Activated T-helper 2 cell treated with anti-CD3 and anti-CD28 coated beads, Interferon-gamma antibody, Interleukin-2, Interleukin-4, amounts not matched to agents 10 μg/mL and 5 μg/mL and 100 μg/mL, durations not matched to agents 14 hours and 24 hours and 36 hours (primary cell): Measurements from ENCODE around the gene SNED1. TPM values are rescaled to one million over a fixed set of nuclear protein-coding genes. Genes with fewer than 3 reads are reported as not detected.

ENCODE experiments used
- DNase-seq: peaks from one replicate; pipeline ENCODE4 v3.0.0; 2021; ENCODE audit warnings: low spot score
- H3K27ac Mint-ChIP-seq: one replicate; pipeline ENCODE4 v1.8.0; 2021; ENCODE audit warnings: mixed read lengths
- H3K27me3 Mint-ChIP-seq: one replicate; pipeline ENCODE4 v1.8.0; 2021; ENCODE audit warnings: low read depth, mixed read lengths
- H3K36me3 Mint-ChIP-seq: one replicate; pipeline ENCODE4 v1.8.0; 2021; ENCODE audit warnings: low read depth, mixed read lengths
- H3K4me1 Mint-ChIP-seq: one replicate; pipeline ENCODE4 v1.8.0; 2021; ENCODE audit warnings: low read depth, mixed read lengths
- H3K4me3 Mint-ChIP-seq: one replicate; pipeline ENCODE4 v1.8.0; 2021; ENCODE audit warnings: low read depth, mild to moderate bottlenecking, moderate library complexity, mixed read lengths
- H3K9me3 Mint-ChIP-seq: one replicate; pipeline ENCODE4 v1.8.0; 2021; ENCODE audit warnings: mixed read lengths
- intact Hi-C: fragments of 100-400 bp; cut with micrococcal nuclease; formaldehyde crosslinking; loops from one replicate; pipeline ENCODE4 v1.15.1; 2023
- total RNA-seq: library from RNA; stranded (reverse); gene quantifications from 2 replicates; pipeline ENCODE4 v1.2.3, GENCODE V29; 2022

Gene SNED1
- total RNA-seq, 1 donor from 2014 or later = 1.5 TPM

DNA sequence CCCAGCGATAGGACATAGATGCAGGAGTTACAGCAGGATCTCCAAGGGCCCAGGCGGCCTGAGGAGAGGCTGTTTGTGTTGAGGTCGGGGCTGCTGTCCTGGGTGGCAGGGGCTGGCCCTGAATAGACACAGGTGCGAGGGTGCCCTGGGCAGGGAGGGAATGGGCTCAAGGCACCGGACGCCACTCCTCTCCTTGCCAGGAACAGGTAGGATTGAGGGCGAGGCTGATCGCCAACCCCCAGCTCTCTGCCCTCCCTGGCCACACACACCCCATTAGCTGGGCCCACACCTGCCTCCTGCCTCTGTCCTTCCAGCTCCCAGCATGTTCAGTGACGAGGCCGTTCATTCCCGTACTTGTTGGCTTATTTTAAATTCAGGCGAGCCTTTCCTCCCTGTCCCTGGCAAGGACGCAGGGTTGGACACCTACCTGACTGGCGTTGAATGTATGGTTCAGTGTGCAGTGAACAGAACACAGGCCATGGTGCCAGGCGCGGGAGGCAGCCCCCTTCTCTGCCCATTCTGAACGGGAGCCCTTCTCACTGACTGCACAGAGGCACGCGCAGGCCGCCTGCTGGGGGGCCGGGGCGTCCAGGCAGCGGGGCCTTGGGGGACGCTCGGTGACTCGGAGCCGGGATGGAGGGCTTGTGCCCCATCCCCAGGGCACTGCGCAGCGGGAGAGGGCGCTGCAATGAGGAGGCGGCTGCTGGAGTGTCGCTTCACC, 41.3 kb upstream of the SNED1 start:
- Mint-ChIP-seq H3K36me3 (no peaks in the 10 kb centered on the region), H3K27ac (no peak overlapping the region)
- no peak for DNase-seq

DNA sequence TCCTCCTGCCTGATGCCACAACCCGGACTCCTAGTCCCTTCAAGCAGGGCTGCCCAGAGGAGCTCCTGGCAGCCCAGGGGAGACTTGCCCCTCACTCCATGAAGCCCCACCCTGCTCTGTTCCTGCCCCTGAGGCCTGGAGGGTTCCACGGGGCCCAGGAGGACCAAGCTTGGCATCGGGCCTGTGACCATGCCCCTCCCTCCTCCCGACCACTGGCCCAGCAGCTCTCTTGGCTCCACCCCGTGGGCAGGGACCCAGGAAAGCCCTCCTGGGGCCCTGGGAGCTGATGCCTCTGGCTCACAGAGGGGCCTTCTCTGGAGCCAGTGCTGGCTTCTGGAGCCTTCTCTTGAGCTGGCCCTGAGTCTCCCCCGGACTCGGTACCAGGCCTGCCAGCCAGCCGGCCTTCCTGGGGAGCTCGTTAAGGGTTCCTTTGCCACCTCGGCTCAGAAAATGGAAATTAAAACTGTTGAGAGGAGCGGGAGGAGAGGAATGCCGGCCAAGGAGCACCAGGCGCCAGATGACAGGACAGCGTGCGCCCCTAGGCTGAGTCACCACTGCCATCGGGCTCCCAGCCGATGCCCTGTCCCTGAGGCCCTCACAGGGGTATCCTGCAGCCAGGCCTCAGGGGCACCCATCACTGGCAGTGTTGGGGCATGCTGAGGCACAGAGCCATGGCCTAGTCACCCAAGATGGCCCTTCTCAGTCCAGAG, 40.6 kb upstream of the SNED1 start:
- no peaks in the 10 kb centered on the region for H3K27me3 Mint-ChIP-seq
- H3K4me3 Mint-ChIP-seq = no peak overlapping the region
- no peak overlapping the region for H3K27ac Mint-ChIP-seq
- intact Hi-C loops = no loop called here
- no peaks in the 10 kb centered on the region for H3K4me1 Mint-ChIP-seq
- no peak for DNase-seq
- H3K36me3 Mint-ChIP-seq = no peaks in the 10 kb centered on the region
- H3K9me3 Mint-ChIP-seq = no peaks in the 10 kb centered on the region

More for the DNA sequence above, 41.3 kb upstream of the SNED1 start:
- H3K27me3 Mint-ChIP-seq = no peaks in the 10 kb centered on the region
- intact Hi-C loops = no loop called here
- H3K4me3 Mint-ChIP-seq = no peak overlapping the region
- no peaks in the 10 kb centered on the region for H3K9me3 Mint-ChIP-seq
- H3K4me1 Mint-ChIP-seq = no peaks in the 10 kb centered on the region

DNA sequence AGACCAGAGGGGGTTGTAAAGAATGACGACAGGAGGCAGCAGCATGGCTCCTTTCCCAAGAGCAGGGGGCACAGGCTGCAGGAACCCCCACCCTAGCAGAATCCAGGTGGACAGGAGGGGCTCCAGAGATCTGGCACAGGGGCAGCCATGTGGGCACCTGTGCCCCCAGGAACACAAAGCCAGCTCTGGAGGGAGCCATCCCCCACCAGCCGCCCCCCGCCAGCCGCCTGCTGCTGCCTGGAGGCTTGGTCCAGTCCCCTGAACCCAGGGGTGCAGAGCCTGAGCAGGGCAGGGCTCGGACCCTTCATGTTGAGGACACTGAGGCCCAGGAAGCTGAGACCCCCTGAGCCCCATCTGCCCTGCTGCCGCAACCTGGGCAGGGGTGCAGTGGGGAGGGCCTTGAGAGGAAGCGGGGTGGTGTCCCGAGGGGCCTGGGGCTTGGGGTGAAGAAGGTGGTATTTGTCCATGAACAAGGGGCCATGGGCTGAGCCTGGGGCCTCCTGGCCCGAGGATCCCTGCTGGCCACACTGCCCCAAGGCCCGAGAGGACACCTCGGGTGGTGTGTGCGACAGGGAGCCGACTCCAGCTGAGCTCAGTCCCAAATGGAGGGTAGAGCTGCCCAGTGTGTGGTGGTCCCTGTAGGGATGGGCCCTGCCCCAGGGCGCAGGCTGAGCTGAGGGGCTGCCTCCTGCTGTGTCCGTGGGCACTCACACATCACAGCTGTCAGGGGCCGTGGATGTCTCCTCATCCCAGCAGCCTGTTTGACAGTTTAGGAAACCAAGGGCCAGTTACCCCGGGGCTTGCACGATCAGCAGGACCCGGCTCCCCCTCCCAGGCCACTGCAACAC, 39.8 kb upstream of the SNED1 start:
- Mint-ChIP-seq H3K27me3 (no peaks in the 10 kb centered on the region), H3K9me3 (no peaks in the 10 kb centered on the region), H3K27ac (no peak overlapping the region), H3K4me3 (no peak overlapping the region), H3K4me1 (no peaks in the 10 kb centered on the region), H3K36me3 (no peaks in the 10 kb centered on the region)
- intact Hi-C loops = no loop called here
- DNase-seq = no peak

DNA sequence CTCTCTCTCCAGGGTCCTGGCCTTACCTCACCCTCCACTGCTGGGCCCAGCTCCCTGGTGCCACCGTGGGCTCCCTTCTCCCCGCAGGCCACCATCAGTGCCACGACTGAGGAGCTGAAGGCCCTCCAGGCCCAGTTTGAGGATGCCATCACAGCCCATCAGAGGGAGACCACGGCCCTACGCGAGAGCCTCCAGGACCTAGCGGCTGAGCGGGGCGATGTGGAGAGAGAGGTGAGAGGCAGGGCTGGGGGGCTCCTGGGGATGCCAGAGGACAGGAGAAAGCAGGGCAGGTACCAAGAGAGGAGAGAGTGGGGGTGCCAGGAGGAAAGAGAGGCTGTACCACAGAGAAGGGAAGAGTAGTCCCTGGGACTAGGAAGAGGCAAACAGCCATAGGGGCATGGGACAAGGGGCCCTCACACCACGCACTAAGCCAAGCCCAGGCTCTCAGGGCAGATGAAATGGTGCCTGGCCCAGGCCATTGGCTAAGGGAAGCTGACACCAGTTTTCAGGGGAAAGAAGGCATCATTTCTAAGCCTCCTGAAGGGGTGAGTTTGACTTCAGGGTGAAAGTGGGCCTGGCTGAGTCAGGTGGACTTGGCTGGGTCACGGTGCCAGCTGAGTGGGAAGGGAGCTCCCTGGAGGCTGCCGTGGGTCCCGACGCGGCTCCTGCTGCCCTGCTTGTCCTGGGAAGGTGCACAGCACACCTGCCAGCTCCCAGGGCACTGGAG, 39.0 kb upstream of the SNED1 start:
- Mint-ChIP-seq H3K27me3 (no peaks in the 10 kb centered on the region), H3K36me3 (no peaks in the 10 kb centered on the region)

DNA sequence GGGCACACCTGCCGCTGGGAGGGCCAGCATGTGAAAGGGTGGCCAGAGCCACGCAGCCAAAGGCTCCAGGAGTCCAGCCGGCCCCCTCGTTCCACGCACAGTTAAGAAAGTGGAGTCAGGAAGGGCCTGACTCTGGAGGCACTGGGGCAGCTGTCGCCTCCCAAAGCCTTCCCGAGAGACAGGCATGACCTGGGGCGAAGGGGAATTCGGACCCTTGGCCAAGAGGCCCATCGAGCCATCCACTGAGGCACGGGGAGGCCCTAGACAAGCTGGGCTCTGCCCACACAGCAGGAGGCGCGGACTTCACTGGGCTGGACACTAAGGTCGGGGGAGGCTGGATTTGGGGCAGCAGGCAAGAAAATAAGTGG, 38.5 kb upstream of the SNED1 start:
- no peaks in the 10 kb centered on the region for H3K36me3 Mint-ChIP-seq
- no peaks in the 10 kb centered on the region for H3K27me3 Mint-ChIP-seq
- no peak overlapping the region for H3K4me3 Mint-ChIP-seq
- intact Hi-C loops = no loop called here
- no peaks in the 10 kb centered on the region for H3K4me1 Mint-ChIP-seq
- peak; percentile 1 for DNase-seq
- H3K27ac Mint-ChIP-seq = no peak overlapping the region
- no peaks in the 10 kb centered on the region for H3K9me3 Mint-ChIP-seq

More for the DNA sequence above, 39.0 kb upstream of the SNED1 start:
- no peak overlapping the region for H3K4me3 Mint-ChIP-seq
- no peak for DNase-seq
- H3K4me1 Mint-ChIP-seq = no peaks in the 10 kb centered on the region
- intact Hi-C loops = no loop called here
- no peaks in the 10 kb centered on the region for H3K9me3 Mint-ChIP-seq
- H3K27ac Mint-ChIP-seq = no peak overlapping the region

DNA sequence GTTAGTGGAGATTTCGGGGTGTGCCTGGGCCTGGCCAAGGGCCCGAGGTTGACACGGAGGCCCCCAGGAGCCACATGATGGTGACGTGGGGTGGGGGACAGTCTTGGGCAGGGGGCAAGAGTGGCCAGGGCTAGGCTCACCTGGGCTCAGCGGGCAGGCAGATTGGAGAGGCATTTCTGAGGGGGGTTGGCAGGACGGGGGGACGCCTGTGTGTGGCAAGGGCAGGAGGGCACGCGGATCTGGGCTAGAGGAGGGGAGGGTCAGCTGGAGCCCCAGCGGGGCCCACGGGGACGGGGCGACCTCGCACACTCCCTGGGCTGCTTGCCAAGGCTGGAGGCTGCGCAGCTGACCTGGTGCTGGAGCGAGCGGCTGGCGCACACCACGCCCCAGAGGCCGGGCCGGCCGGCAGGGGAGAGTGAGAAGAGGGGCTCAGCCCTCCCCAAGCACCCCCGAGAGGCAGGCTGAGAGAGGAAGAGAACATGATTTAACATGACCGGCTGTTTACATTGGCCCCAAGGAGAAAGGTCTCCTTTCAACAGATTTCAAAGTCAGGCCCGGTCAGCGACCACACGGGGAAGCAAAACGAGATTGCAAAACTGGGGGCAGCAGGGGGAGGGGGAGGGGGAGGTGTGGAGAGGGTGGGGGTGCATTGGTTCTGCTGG, 38.0 kb upstream of the SNED1 start:
- Mint-ChIP-seq H3K36me3 (no peaks in the 10 kb centered on the region), H3K27ac (no peak overlapping the region), H3K9me3 (no peaks in the 10 kb centered on the region), H3K4me3 (no peak overlapping the region), H3K4me1 (no peaks in the 10 kb centered on the region), H3K27me3 (no peaks in the 10 kb centered on the region)
- DNase-seq = peak; percentile 4
- intact Hi-C loops = no loop called here

DNA sequence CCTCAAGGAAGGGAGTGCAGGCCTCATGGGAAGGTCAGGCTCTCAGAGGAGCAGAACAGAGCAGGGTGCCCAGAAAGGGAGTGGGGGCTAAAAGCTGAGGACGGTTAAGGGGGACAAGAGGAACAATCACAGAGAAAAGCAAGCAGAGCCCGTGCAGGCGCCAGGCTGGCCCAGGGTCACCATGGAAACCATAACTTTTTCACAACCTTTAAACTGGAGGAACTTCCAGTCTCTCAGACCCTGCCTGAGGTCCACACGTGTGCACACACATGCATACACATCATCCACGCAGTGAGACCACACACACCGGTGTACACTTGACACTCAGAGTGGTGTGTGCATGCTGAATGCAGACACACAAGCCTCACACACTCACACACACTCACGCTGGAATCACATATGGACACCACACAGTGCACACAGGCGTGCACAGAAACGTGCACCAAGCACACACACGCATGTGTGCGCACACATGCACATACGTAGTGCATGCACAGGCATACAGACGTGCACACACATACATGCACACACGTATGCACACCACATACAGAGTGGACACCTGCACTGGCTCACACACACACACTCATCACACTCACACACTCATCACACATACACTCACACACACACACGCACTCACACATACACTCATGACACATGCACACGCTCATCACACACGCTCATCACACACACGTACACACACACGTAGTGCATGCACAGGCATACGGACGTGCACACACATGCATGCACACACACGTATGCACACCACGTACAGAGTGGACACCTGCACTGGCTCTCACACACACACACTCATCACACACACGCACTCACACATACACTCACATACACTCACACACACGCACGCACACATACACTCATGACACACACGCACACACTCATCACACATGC, 37.2 kb upstream of the SNED1 start:
- intact Hi-C loops = no loop called here
- Mint-ChIP-seq H3K27me3 (no peaks in the 10 kb centered on the region), H3K9me3 (no peaks in the 10 kb centered on the region), H3K4me3 (no peak overlapping the region), H3K27ac (no peak overlapping the region), H3K36me3 (no peaks in the 10 kb centered on the region), H3K4me1 (no peaks in the 10 kb centered on the region)
- DNase-seq = peak; percentile 4

DNA sequence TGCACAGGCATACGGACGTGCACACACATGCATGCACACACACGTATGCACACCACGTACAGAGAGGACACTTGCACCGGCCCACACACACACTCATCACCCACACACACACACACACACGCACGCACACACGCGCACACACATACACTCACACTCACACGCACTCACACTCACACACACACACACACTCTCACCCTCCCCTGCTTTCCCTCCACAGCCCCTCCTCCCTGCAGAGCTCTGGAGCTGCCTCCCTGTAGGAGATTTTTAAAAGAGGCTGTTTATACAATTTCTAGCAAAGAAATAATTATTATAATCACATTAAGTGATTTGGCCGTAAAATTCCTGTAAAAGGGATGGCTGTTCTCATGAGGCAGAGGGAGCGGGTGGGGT, 36.5 kb upstream of the SNED1 start:
- H3K4me3 Mint-ChIP-seq = no peak overlapping the region
- H3K27ac Mint-ChIP-seq = no peak overlapping the region
- DNase-seq = peak; percentile 1
- no peaks in the 10 kb centered on the region for H3K4me1 Mint-ChIP-seq
- H3K27me3 Mint-ChIP-seq = no peaks in the 10 kb centered on the region
- intact Hi-C loops = no loop called here
- H3K9me3 Mint-ChIP-seq = no peaks in the 10 kb centered on the region
- no peaks in the 10 kb centered on the region for H3K36me3 Mint-ChIP-seq

DNA sequence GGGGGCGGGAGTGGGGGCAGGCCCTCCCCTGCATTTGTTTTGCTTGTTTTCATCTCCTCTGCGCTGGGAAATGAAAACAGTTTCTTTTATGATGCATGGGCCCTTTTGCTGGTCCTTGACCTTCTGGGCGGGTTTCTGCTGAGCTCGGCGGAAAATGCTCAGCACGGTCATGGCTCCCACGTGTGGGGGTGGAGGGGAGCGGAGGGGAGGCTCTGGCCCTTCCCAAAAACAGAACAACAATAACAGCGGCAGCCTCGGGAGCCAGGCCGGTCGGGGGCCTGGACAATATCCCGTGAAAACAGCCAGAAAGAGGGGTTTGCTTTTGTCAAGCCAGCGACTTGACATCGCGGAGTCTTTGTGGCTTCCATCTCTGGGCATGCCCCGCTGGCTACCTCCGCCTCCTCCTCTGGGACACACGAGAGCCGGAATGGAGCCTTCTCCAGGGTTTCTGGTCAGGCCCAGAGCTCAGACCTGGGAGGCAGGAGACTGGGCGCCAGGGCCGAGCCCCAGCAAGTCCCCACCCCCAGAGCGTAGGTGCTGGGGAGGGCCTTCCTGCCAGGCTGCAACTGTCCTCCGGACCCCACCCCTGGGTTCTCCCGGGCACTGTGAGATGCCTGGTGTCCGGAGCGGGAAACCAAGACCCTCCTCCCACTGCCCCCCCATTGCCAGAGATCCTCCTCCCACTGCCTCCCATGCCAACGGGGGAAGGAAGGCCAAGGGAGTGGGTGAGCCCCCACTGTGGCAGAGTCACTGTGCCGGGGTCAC, 35.9 kb upstream of the SNED1 start:
- intact Hi-C loops = no loop called here
- Mint-ChIP-seq H3K36me3 (no peaks in the 10 kb centered on the region), H3K4me3 (no peak overlapping the region), H3K4me1 (no peaks in the 10 kb centered on the region), H3K9me3 (no peaks in the 10 kb centered on the region), H3K27me3 (no peaks in the 10 kb centered on the region), H3K27ac (no peak overlapping the region)
- DNase-seq = no peak

DNA sequence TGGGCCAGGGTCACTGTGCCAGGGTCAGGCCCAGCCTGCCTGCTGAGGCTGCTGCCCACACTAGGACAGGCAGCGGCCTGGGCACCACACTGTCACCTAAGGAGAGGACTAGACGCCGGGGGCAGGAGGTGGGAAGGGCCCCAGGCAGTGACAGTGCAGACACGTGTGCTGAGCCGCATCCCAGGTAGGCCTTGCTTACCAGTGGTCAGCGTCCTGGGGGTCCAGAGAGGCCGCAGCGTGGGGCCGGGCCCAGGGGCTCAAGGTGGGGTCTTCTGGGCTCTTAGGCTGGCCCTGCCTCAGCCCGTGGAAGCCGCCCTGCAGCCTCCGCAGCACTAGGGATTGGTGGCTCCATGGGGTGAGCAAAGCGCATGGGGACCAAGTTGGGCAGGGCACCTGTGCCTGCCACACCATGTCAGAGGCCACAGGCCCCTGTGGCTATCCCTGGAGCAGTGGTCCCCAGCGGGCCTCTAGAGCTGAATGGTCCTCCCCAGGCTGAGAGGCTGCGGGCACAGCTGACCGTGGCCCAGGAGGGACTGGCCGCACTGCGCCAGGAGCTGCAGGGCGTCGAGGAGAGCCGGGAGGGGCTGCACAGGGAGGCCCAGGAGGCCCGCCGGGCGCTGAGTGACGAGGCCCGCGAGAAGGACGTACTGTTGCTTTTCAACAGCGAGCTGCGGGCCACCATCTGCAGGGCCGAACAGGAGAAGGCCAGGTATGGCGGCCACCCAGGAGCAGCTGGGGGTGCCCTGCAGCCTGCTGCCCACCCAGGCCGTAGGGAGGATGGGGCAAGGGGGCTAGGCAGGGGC, 35.2 kb upstream of the SNED1 start:
- H3K27ac Mint-ChIP-seq = no peak overlapping the region
- no peaks in the 10 kb centered on the region for H3K4me1 Mint-ChIP-seq
- no peak overlapping the region for H3K4me3 Mint-ChIP-seq
- no peak for DNase-seq
- no peaks in the 10 kb centered on the region for H3K36me3 Mint-ChIP-seq
- H3K9me3 Mint-ChIP-seq = no peaks in the 10 kb centered on the region
- intact Hi-C loops = no loop called here
- no peaks in the 10 kb centered on the region for H3K27me3 Mint-ChIP-seq
